ENCODE data around the gene FMN2.

Gene FMN2

DNA sequence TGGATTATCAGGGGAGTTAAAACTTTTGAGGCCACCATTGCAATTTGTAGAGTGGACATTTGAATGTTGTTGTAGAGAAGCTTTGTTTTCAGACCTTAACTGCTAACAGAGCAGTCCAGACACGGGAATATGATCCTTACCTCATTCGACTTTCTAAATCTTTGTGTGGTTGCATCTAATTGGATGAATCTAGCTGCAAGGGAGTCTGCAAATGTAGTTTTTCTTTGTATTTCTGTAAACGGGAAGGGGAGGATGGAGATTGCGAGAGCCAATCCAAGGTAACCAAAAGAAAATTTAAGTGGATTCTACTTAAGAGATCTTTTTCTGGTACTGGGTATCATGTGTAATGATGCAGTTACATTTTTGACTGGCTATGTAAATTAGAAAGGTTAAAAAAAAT is 110.2 kb downstream of the FMN2 start:
- DNase-seq = no peak

DNA sequence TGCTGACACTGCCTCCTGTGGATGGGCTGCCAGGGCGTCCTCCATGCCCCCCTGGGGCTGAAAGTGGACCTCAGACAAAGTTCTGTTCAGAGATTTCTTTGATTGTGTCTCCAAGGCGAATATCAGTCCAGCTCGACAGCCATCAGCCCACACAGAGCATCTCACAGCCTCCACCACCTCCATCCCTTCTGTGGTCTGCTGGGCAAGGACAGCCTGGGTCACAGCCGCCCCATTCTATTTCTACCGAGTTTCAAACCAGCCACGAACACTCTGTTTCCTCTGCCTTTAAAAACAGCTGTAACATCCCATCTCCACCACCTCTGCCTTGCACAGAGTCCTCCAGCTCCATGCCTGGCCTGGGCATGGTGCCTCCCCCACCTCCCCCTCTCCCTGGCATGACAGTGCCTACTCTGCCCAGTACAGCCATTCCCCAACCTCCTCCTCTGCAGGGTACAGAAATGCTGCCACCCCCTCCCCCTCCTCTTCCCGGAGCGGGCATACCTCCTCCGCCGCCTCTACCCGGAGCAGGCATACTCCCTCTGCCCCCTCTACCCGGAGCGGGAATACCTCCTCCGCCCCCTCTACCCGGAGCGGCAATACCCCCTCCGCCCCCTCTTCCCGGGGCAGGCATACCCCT is 115.5 kb downstream of the FMN2 start:
- DNase-seq = no peak

- DNase-seq = no peak
Observed at GRCh38 chr1:240210026-240210425, 118.3 kb downstream of the FMN2 start.

GRCh38 chr1:240212556-240212955 is 120.9 kb downstream of the FMN2 start:
- no peak for DNase-seq

GRCh38 chr1:240217403-240217802 is 125.7 kb downstream of the FMN2 start:
- DNase-seq = no peak

DNA sequence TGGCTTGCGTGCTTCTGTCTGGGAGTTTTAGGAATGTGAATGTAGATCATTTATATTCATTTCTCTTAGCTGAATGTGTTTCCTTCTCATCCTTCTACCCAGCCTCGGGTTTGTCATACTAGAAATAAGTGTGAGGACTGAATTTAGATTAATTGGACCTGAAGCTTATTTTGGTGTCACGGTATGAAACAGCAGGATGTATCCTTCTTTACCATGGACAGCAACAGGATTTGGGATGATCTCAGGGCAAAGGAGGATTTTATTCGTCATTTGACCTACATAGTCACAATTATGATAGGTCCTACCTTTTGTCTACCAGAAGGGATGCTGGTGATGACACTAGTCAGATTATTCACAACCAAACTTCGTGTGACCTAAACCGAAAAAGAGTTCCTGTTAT is 127.4 kb downstream of the FMN2 start:
- no peak for DNase-seq

DNA sequence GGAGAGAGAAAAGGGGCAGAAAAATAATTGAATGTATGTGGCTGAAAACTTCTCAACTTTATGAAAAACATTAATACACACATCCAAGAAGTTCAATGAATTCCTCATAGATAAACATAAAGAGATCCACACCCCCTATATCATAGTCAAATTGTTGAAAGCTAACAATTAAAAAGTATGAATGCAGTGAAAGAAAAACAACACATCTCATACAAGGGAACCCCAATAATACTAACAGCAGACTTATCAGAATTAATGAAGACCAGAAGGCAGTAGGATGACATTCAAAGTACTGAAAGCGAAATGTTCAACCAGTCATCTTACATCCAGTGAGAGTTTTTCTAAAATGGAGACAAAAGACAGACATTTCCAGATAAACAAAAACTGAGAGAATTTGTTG is 134.4 kb downstream of the FMN2 start:
- no peak for DNase-seq

- no peak for DNase-seq
Observed at GRCh38 chr1:240230816-240231215, 139.1 kb downstream of the FMN2 start.

- DNase-seq = no peak
Observed at GRCh38 chr1:240232530-240232929, 140.8 kb downstream of the FMN2 start.

GRCh38 chr1:240234485-240235210 is 143.0 kb downstream of the FMN2 start:
- no peak for DNase-seq

DNA sequence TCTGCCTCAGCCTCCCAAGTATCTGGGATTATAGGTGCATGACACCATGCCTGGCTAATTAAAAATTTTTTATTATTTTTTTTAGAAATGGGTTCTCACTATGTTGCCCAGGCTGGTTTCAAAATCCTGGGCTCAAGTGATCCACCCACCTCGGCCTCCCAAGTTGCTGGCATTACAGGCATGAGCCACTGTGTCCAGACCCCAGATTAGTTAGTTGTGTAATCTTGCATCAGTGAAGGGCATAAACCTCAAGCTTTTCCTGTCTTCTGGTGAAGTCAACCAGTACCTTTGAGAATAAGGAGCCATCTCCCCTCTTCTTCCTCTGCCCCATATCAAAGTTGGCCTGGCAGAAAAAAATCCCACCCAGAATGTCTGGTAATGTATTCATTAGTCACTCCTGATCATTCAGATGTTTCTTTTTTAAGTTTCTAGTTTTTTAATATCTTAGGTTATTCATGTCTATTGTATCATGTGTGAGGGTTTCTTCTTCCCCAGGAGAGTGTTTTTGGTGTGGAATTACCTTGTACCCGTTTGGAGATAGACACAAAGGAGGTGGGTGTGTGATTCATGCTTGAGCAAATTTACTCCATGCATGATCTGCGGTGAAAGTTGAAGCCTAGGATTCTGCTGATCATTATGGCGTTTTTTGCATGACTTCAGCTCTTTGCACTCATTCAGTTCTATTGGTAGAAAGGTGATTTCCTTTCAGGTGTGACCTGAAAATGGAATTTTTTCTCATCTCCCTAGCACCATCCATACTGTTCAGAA is 144.0 kb downstream of the FMN2 start:
- DNase-seq = no peak

- DNase-seq = no peak
Observed at GRCh38 chr1:240237305-240237721, 145.6 kb downstream of the FMN2 start.

GRCh38 chr1:240239309-240239708 is 147.6 kb downstream of the FMN2 start:
- DNase-seq = no peak

GRCh38 chr1:240241278-240241677 is 149.6 kb downstream of the FMN2 start:
- no peak for DNase-seq

DNA sequence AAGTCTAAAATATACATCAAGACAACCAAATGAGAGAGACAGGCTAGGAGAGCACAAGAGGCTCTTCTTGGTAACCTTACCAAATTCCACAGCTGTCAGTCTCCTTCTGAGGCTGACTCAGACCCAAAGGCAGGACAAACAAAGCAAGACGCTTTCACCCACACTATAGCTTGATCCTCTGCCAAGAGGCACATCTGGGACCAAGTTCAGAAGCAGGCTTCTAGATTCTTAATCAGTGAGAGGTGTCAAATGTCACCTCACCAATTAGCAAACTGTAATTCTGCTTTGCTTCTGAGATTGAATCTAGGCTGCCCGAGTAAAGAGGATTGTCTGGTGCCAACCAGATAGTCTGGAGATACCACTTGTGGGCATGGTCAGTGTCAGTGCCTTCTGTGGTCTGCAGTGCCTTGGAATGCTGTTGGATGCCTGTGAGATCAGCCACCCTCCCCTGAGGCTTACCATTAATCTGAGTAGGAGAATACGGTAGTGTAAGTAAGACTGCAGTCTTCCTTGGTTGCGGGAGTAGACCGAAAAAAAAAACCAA is 151.0 kb downstream of the FMN2 start:
- no peak for DNase-seq

DNA sequence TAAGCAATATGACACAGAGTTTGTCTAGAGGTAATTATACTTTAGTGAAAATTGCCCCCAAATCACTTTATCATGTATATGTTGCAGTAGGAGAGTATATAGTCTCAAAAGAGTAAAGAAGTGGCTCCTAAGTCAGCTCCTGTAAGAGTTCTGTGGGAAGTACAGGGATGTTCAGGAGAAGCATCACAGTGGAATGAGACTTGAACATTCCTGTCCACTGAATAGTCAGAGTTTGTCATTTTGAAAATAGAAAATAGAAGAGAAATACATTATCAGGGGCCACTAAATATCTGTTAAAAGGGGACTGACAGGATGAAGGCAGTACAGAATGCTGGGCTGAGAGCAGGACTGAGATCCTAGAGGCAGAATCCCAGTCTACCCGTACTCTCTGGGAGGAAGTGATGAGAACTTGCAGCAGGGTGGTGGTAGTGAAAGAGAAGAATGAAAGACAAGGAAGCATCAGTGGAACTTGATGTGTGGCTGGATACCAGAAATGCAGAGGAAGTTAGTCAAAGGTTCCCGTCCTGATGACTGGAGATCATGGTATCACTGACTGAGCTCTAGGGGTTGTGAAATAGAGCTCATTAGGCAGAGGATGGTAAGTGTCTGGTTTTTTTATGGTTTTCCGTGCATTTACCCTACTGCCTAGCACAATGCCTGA is 153.4 kb downstream of the FMN2 start:
- DNase-seq = no peak

DNA sequence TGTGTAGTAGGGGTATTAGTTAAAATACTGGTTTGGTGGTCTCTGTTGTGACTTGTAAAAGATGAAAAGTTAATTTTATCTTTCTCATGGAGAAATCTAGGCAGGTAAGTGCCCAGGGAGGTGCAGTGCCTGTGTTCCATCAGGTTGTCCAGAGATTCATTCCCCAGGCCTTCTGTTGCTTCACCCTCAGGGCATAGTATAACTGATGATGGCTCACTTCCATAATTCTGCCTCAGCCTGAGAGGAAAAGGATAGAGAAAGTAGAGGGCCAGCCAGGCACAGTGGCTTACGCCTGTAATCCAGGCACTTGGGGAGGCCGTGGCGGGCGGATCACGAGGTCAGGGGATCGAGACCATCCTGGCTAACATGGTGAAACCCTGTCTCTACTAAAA is 153.9 kb downstream of the FMN2 start:
- DNase-seq = no peak

DNA sequence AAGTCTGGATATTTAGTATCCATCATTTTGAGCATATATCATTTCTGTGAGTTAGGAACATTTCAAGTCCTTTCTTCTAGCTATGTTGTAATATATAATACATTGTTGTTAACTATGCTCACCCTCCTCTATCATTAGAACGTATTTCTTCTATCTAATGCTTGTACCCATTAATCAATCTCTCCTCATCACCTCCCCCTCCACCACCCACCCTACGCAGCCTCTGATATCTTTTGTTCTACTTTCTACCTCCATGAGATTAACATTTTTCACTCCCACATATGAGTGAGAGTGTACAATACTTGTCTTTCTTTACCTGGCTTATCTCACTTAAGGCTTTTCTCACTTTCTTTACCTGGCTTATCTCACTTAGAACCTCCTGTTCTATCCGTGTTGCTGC is 156.2 kb downstream of the FMN2 start:
- DNase-seq = no peak

GRCh38 chr1:240254006-240254405 is 162.3 kb downstream of the FMN2 start:
- DNase-seq = no peak

DNA sequence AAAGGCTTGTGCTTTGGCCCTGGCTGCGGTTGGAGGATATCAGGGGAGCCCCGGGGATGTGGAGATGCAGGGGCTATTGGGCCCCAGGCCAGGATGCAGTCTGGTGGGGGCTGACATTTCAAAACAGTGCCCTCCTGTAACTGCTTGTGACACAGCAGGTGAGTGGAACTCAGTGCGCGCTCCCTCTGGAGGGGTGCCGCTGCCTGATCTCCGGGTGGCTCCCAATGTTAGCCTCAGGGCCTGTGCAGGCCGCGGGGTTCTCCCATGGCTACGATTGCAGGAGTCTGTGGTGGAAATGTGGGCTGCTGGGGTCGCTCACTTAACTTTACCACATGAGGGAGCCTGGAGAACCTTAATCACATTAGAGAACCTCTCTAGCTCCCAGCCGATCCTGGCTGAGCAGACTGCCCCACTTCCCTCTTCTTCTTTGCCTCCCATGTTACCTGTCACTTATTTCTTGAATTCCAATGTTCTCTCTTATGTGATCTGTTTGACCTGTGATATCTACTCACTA is 163.2 kb downstream of the FMN2 start:
- DNase-seq = no peak

DNA sequence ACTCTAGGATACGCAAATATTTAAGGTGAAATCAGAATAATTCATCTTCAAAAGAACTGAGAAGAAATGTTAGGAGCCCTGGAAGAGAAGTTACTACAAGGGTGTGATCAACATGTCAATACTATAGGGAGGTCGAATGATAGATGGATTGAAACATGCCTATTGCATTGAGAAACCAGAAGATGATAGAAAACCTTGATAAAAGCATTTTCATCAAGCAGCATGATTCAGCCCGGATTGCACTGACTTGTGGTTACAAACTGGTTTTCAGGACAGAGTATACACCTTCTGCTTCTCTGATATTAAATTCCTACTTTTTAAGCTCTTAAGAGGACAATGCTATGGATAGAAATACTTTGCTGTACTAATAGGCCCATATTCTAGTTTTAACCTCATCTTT is 164.2 kb downstream of the FMN2 start:
- no peak for DNase-seq

DNA sequence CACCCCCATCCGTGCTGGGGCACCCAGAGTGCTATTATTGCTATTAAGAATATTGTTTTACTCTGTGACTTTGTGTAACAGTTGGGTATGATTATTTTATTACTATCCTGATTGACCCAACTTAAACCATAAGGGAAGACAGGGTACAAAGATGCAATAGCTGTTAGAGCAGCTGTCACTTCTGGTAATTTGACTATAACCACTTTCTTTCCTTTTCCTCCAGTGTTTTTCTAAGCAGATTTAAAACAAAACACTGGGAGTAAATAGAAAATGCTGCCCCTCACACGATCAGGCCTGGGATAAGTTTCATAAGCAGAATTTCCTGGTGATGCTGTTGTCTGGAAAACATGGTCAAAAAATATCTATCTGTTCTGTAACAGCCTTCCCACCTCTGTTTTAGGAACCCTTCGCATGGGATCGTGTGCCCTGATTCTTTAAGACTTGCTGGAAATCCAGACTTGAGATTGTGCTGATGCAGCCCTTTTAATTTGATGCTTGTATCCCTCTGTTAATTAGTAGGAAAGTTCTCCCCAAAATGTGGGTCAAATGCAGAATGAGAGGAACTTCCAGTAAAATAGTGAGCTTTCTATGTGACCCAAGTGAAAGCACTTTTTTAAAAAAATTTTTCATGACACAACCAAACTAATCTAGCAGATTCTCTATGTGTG is 165.3 kb downstream of the FMN2 start:
- DNase-seq = no peak
